ENCODE data around the gene CALY.

Gene CALY

DNA sequence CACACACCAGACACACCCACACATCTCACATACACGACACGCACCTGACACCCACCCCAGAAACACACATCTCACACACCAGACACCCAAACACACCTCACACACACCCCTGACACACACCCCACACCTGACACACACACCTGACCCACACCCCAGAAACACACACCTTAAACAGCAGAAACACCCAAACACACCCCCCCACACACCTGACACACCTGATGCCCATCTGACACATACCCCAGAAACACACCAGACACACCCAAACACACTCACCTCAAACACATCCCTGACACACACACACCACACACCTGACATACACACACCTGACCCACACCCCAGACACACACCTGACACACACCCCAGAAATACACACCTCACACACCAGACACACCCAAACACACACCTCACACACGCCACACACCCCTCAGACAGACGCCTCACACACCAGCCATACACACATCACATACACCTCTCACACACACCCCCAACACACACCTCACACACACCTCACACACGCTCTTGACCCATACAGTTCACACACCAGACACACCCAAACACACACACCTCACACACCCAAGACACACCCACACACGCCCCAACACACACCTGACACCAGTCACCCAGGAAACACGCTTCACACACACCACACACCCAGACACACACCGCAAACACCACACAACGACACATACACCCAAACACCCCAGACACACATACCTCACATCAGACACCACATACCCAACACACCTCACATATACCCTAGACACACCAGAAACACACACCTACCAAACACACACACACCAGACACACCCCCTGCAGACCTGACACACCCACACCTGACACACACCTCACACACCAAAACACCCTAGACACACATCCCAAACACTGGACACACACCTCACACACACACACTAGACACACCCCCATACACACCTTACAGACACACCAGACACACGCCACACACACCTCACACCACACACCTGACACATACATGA is 1.7 kb upstream of the CALY start:
- peaks cover 20% of the 10 kb centered on the region for H3K9me3 Mint-ChIP-seq
- no peaks in the 10 kb centered on the region for H3K36me3 Mint-ChIP-seq (ENCODE audit: low read depth)
- H3K4me3 Mint-ChIP-seq, result no peak overlapping the region
- peaks cover 17% of the 10 kb centered on the region for H3K27me3 Mint-ChIP-seq (ENCODE audit: low read depth, poor library complexity)
- TF ChIP-seq, protein P1, sequence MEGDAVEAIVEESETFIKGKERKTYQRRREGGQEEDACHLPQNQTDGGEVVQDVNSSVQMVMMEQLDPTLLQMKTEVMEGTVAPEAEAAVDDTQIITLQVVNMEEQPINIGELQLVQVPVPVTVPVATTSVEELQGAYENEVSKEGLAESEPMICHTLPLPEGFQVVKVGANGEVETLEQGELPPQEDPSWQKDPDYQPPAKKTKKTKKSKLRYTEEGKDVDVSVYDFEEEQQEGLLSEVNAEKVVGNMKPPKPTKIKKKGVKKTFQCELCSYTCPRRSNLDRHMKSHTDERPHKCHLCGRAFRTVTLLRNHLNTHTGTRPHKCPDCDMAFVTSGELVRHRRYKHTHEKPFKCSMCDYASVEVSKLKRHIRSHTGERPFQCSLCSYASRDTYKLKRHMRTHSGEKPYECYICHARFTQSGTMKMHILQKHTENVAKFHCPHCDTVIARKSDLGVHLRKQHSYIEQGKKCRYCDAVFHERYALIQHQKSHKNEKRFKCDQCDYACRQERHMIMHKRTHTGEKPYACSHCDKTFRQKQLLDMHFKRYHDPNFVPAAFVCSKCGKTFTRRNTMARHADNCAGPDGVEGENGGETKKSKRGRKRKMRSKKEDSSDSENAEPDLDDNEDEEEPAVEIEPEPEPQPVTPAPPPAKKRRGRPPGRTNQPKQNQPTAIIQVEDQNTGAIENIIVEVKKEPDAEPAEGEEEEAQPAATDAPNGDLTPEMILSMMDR (IDR thresholded peaks at IDR 0.05), result no peak
- H3K4me1 Mint-ChIP-seq, result peaks cover 5% of the 10 kb centered on the region
- H3K27ac Mint-ChIP-seq, result no peak overlapping the region
- no peak for DNase-seq

DNA sequence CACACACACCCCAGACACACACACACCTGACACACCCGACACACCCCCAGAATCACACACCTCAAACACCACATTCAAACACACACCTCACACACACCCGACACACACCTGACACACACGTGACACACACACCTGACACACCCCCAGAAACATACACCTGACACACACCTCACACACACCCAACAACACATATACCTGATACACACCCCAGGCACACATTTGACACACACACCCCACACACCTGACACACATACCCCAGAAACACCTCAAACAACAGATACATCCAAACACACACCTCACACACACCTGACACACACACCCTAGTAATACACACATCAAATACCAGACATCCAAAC is 652 bp upstream of the CALY start:
- H3K9me3 Mint-ChIP-seq, result peaks cover 30% of the 10 kb centered on the region

DNA sequence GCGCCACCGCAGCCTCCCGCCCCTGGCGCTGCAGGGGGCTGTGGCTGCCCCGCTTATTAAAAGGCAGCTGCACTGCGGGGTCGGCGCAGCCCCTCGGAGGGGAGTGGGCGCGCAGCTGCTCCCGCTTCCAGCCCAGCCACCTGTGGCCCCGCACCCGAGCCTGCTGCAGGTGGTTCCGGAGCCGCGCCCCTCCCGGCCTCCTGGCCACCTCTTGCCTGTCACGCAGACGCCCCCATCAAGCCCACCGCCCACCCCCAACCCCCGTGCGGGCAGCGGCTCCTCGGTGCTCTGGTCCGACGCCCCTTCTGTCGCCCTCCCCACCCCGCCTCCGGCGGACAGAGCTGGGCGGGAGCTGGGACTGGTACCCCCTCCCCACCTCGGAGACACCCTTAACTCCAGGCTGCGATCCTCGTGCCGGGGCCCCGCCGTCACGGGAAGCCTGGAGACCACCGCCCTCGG is 549 bp downstream of the CALY start:
- no peak overlapping the region for H3K27ac Mint-ChIP-seq
- DNase-seq, result no peak
- no peaks in the 10 kb centered on the region for H3K4me1 Mint-ChIP-seq
- TF ChIP-seq, protein P1 (IDR thresholded peaks at IDR 0.05), result no peak
- peaks cover 9% of the 10 kb centered on the region for H3K36me3 Mint-ChIP-seq (ENCODE audit: low read depth)
- H3K4me3 Mint-ChIP-seq, result no peak overlapping the region
- H3K27me3 Mint-ChIP-seq (ENCODE audit: low read depth, poor library complexity), result no peaks in the 10 kb centered on the region
- peaks cover 33% of the 10 kb centered on the region for H3K9me3 Mint-ChIP-seq

More for the DNA sequence above, 652 bp upstream of the CALY start:
- Mint-ChIP-seq H3K4me3 (no peak overlapping the region), H3K27me3 (ENCODE audit: low read depth, poor library complexity) (peaks cover 9% of the 10 kb centered on the region), H3K4me1 (no peaks in the 10 kb centered on the region), H3K36me3 (ENCODE audit: low read depth) (peaks cover 5% of the 10 kb centered on the region), H3K27ac (no peak overlapping the region)
- TF ChIP-seq, protein P1 (IDR thresholded peaks at IDR 0.05), result no peak
- no peak for DNase-seq

GRCh38 chr10:133335246-133336117 is 1.2 kb downstream of the CALY start:
- DNase-seq, result peak; percentile 78
- peaks cover 9% of the 10 kb centered on the region for H3K36me3 Mint-ChIP-seq (ENCODE audit: low read depth)

DNA sequence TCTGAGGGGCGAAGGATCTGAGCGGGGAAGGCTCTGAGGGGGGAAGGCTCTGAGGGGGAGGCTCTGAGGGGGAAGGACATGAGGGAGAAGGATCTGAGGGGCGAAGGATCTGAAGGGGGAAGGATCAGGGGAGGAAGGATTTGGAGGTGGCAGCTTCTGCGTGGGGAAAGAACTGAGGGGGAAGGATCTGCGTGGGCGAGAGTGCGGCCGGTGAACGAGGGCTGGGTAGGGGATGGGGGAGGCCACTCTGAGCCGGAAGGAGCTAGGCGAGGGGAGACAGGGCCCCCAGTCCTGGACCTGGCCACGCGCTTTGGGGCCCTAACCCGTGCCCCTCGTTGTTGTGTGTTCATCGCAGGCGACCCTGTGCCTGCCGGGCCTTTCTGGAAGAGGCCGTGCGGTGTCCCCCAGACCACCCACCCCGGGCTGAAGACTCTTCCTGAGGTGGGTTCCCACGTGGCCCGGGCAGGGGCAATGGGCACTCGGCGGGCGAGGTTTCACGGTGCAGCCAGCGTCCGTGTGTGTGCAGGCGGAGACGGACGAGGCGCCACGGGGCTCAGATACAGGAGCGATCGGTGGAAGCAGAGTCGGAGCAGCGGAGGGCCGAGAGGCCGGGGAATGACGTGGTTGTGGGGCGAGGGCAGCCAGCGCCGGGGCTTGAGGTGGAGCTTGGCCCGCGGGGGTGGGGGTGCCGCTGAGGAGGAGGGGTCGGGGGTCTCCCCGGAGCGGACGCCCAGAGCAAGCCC is 2.0 kb downstream of the CALY start:
- DNase-seq, result no peak
- Mint-ChIP-seq H3K9me3 (peaks cover 39% of the 10 kb centered on the region), H3K4me1 (no peaks in the 10 kb centered on the region), H3K36me3 (ENCODE audit: low read depth) (peaks cover 9% of the 10 kb centered on the region), H3K4me3 (peak overlapping the region; percentile 76), H3K27ac (no peak overlapping the region), H3K27me3 (ENCODE audit: low read depth, poor library complexity) (peaks cover 7% of the 10 kb centered on the region)
- TF ChIP-seq, protein P1 (IDR thresholded peaks at IDR 0.05), result no peak

More at GRCh38 chr10:133335246-133336117, 1.2 kb downstream of the CALY start:
- Mint-ChIP-seq H3K9me3 (peaks cover 35% of the 10 kb centered on the region), H3K27ac (no peak overlapping the region), H3K27me3 (ENCODE audit: low read depth, poor library complexity) (no peaks in the 10 kb centered on the region), H3K4me3 (peak overlapping the region; percentile 52), H3K4me1 (no peaks in the 10 kb centered on the region)
- TF ChIP-seq, protein P1 (IDR thresholded peaks at IDR 0.05), result no peak
